Mucosa of descending colon (tissue), 3 donors: ENCODE data around the gene MVB12B. TPM values are rescaled to one million over a fixed set of nuclear protein-coding genes. Genes with fewer than 3 reads are reported as not detected.

ENCODE experiments used
- ATAC-seq: fragments of 200-7000 bp; cut with Tn5 transposase; one replicate; pipeline ENCODE4 v1.9.1; 2020; ENCODE audit warnings: mild to moderate bottlenecking, moderate library complexity
- DNase-seq, 3 donors: peaks; one replicate each; pipeline ENCODE4 v3.0.0-alpha.2; 2020
- H3K36me3 ChIP-seq: fragments of 200-600 bp; one replicate; pipeline ENCODE4 v1.8.0; 2021; ENCODE audit warnings: low read depth, mild to moderate bottlenecking
- H3K4me1 ChIP-seq: fragments of 200-600 bp; one replicate; pipeline ENCODE4 v1.8.0; 2021; ENCODE audit warnings: low read depth, mild to moderate bottlenecking
- H3K4me3 ChIP-seq: fragments of 200-600 bp; one replicate; pipeline ENCODE4 v1.8.0; 2021; ENCODE audit warnings: mild to moderate bottlenecking
- H3K9me3 ChIP-seq: fragments of 200-600 bp; one replicate; pipeline ENCODE4 v1.8.0; 2021; ENCODE audit warnings: mild to moderate bottlenecking
- intact Hi-C, 2 donors: fragments of 100-400 bp; cut with DNase I in 1 of 2; cut with micrococcal nuclease in 1 of 2; formaldehyde crosslinking; loops; one replicate each; pipeline versions ENCODE4 v1.11.0 to v1.11.1; 2022; cut with DNase I, micrococcal nuclease
- total RNA-seq, 3 donors: library from RNA; stranded (reverse); fragmentation: NEBNext Ultra II Directional in 2 of 3; extraction: Animal tissue kit (Norgen Biotek cat#: 25700) in 2 of 3; gene quantifications; one replicate each; pipeline versions ENCODE4 v1.2.1 to v1.2.4, GENCODE V29; 2021 to 2023
- TF ChIP-seq, protein P1 (sequence below): fragments of 200-600 bp; IDR thresholded peaks from one replicate; pipeline ENCODE4 v1.8.0; 2022; ENCODE audit warnings: antibody characterized with exemption, mild to moderate bottlenecking
- donor health status: DM: no; HTN: no; CAD: no; lungs with moderate emphysema.
- donor health status: DM: no; HTN: no; CAD: no.
- donor health status: DM: no; HTN: yes; CAD: no.

Gene MVB12B
- total RNA-seq, 3 donors from 2014 or later = 16.8 to 26.4 (median 21.6) TPM

DNA sequence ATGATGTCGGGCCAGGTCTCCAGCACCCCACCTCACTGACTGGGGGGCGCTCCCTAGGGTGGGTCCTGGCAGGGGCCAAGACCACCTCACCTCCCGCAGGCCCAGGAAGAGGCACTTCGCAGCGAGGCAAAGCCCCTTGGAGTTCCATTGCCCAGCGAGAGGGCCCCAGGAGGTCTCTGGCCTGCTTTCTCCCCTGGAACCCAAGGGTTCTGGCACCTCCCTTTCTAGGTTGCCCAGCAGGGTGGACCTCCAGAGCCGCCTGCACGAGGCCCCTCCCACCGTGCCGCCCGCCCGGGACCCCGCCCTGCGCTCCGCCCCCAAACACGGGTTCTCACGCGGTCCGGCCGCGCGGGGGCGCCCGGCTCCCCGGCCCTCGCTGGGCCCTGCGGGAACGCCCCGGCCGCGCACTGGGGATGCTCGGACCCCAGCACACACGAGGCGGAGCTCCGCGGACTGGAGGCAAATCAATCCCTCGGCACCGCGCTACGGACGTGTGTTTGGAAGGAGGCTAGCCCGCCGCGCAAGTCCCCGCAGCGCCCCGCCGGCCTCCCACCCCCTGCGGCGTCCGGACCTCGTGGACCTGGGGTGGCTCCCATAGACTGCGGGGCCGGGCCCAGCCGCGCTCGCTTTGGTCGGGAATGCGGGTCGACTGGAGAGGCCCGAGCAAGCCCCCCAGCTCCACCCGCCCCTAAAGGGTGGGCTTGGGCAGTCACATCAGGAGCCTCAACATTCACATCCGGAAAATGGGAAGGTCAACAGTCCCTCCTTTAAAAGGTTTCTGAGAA is 187.6 kb downstream of the MVB12B start:
- peak; percentile 91 for ATAC-seq
- intact Hi-C loops = no loop called here
- TF ChIP-seq, protein P1, sequence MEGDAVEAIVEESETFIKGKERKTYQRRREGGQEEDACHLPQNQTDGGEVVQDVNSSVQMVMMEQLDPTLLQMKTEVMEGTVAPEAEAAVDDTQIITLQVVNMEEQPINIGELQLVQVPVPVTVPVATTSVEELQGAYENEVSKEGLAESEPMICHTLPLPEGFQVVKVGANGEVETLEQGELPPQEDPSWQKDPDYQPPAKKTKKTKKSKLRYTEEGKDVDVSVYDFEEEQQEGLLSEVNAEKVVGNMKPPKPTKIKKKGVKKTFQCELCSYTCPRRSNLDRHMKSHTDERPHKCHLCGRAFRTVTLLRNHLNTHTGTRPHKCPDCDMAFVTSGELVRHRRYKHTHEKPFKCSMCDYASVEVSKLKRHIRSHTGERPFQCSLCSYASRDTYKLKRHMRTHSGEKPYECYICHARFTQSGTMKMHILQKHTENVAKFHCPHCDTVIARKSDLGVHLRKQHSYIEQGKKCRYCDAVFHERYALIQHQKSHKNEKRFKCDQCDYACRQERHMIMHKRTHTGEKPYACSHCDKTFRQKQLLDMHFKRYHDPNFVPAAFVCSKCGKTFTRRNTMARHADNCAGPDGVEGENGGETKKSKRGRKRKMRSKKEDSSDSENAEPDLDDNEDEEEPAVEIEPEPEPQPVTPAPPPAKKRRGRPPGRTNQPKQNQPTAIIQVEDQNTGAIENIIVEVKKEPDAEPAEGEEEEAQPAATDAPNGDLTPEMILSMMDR = no peak

DNA sequence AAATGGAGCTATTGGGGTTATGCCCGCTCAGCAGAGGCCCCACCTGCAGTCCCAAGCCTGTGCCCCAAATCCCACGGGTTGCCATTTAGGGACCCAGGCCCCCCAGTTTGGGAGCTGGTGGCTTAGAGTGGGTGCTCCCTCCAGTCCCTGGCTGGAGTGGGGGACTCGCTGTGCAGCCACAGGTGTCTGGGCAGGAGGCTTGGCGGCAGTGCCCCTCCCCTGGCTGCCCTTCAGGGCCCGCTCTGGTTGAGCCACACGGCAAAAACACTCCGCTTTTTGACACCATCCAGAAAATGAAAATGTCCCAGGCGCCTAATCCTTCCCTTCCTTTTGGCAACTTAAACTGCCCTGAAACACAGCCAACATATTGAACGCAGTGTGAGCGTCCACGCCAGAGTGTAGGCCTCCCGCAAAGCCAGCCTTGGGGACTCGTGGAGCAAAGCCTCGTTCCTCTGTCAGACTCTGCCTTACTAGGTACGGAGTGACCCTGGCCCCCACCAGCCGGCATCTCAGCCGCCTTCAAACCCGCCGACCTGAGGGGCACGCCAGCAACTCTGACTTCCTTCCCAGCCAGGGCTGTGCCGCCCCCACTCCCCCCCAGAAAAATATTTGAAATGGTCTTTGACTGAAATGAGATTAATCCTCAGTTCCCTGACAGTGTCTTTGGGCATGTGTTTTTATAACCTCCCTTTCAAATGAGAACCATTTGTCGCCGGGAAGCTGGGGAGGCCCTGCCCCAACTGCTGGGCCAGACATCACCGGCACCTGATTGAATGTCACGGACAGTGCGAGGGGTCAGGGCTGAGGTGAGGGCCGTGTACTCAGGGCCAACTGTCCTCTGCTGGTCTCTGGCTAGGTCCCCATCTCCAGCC is 188.6 kb downstream of the MVB12B start:
- Histone ChIP-seq H3K36me3 (no peaks in the 10 kb centered on the region), H3K4me3 (no peak overlapping the region), H3K9me3 (no peaks in the 10 kb centered on the region), H3K4me1 (no peaks in the 10 kb centered on the region)
- DNase-seq (no peak), ATAC-seq (no peak)
- TF ChIP-seq, protein P1 = no peak
- intact Hi-C loops = no loop called here

More for the DNA sequence above, 187.6 kb downstream of the MVB12B start:
- H3K36me3 ChIP-seq = no peaks in the 10 kb centered on the region
- no peak overlapping the region for H3K4me3 ChIP-seq
- H3K4me1 ChIP-seq = no peaks in the 10 kb centered on the region
- H3K9me3 ChIP-seq = no peaks in the 10 kb centered on the region
- peak; percentile 65 to 78 (median 74) for DNase-seq

DNA sequence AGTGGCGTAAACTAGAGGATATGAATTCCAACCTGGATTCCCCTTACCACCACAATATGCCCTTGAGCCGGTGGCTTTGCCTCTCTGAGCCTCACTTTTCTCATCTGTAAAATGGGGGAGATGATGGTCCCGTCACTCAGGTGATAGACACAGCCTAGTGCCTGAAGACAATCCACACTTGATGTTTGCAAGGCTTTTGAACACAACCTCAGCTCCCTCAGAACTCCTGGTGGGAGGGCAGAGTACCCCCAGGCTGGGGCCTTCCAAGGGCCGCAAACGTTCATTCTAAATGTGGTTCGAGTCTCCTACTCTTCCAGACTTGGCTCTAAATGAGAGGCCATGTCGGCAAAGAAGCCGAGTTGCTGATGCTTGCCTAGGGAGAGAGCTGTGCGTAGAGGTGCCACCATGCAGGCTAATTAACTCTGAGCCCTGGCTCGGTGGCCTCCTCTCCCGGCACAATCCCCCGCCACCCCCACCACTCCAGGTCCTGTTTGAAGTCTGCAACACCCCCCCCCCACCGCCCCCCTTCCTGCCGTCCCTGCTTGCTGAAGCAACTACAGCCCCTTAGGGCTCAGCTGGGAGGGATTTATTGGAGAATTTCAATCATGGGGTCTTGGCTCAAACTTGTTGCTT is 189.4 kb downstream of the MVB12B start:
- TF ChIP-seq, protein P1 = no peak
- Histone ChIP-seq H3K4me1 (no peaks in the 10 kb centered on the region), H3K9me3 (no peaks in the 10 kb centered on the region), H3K4me3 (no peak overlapping the region), H3K36me3 (no peaks in the 10 kb centered on the region)
- DNase-seq = peak in 1 of 3 donors; percentile 20
- intact Hi-C loops = no loop called here
- no peak for ATAC-seq

DNA sequence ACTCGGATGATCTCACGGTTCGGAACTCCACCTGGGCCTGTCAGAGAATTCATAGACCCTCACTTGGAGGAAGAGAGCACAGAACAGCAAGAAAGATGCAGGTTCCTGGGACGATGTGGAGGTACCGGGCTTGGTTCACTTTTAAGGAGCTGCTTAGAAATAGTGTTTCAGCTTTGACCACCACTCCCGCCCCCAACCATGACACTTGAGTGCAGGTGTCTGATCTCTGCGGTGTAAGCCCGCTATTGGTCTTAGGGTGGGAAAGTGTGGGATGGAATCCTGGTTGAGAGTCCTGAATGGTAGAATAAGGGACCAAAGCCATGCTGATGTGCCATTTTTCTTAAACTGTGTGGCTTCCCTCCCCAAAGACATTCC is 189.9 kb downstream of the MVB12B start:
- ATAC-seq (no peak), DNase-seq (no peak)
- H3K4me3 ChIP-seq = no peak overlapping the region
- H3K36me3 ChIP-seq = no peaks in the 10 kb centered on the region
- TF ChIP-seq, protein P1 = no peak
- H3K4me1 ChIP-seq = no peaks in the 10 kb centered on the region
- intact Hi-C loops = no loop called here
- no peaks in the 10 kb centered on the region for H3K9me3 ChIP-seq

DNA sequence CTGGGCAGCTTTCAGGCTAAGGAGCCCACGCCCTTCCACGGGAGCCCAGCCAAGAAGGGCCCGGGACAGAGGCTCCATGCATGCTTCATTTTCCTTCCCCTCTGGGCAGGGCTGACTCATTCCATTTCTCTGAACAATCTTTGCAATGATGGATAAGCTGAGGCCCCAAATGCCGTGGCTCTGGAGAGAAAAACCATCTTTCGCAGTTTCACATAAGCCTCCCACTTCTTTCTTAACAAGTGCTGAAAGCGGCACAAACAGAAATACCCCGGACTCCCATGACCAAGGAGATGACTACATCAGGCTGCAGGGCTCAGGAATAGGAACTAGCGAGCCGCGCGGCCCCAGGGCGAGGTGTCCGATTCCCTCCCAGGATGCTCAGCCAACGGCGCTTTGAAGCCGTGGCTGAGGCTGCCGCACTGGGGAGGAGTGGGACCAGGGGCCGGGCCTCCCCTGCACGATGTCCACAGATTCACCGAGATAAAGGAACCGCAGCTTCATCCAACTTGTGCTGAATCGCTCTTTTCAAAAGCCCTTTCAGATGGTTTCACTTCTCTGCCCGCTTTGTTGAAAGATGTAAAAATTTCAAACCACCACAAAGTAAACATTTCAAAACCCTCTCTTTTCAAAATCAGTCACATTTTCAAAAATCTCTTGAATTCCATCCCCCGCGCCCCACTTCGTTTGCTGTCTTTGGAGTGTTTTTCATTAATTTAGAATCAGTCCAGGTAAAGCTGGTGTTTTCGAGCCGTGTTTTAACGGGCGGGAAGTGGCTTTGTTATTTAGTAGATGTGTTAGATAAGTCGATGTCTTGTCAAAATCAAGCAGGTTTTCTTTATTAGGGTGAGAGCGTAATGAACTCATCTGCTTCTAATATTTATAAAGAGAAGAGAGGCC is 190.6 kb downstream of the MVB12B start:
- DNase-seq (peak in 2 of 3 donors; percentile 29 to 69), ATAC-seq (peak; percentile 45)
- Histone ChIP-seq H3K4me1 (no peaks in the 10 kb centered on the region), H3K4me3 (no peak overlapping the region), H3K9me3 (no peaks in the 10 kb centered on the region), H3K36me3 (no peaks in the 10 kb centered on the region)
- TF ChIP-seq, protein P1 = no peak
- intact Hi-C loops = no loop called here
